H1 (cell line): ENCODE measurements around the gene SLC26A11.

ENCODE experiments used
- EP300 ChIP-seq, 2 experiments: IDR thresholded peaks; 1 replicate in 1 of 2; 2 replicates in 1 of 2; pipeline ENCODE4 v1.6.1; 2011 to 2012; ENCODE audit warnings: low read depth in 2 of 2, low read length in 2 of 2, mild to moderate bottlenecking in 2 of 2, borderline replicate concordance in 1 of 2, inconsistent platforms in 1 of 2, moderate library complexity in 1 of 2
- GTF2F1 ChIP-seq: IDR thresholded peaks from 2 replicates; pipeline ENCODE4 v1.6.1; 2012; ENCODE audit warnings: low read depth, low read length, improper control_type of control experiment, borderline replicate concordance
- JUND ChIP-seq: IDR thresholded peaks from 2 replicates; pipeline ENCODE4 v1.6.1; 2011; ENCODE audit warnings: mild to moderate bottlenecking, improper control_type of control experiment, low read length
- MAFK ChIP-seq: IDR thresholded peaks from 2 replicates; pipeline ENCODE4 v1.6.1; 2012; ENCODE audit warnings: low read depth, mild to moderate bottlenecking, improper control_type of control experiment, low read length
- RAD21 ChIP-seq, 2 experiments: IDR thresholded peaks in 1 of 2; conservative IDR thresholded peaks in 1 of 2; 2 replicates each; pipeline ENCODE4 v1.6.1; 2011; ENCODE audit warnings: low read depth in 2 of 2, low read length in 2 of 2, improper control_type of control experiment in 1 of 2, inconsistent platforms in 1 of 2, mild to moderate bottlenecking in 1 of 2, moderate library complexity in 1 of 2
- SIN3A ChIP-seq, 2 experiments: IDR thresholded peaks in 1 of 2; conservative IDR thresholded peaks in 1 of 2; 2 replicates each; pipeline ENCODE4 v1.6.1; 2011 to 2012; ENCODE audit warnings: low read length in 2 of 2, improper control_type of control experiment in 1 of 2, low read depth in 1 of 2, mild to moderate bottlenecking in 1 of 2
- SRF ChIP-seq: IDR thresholded peaks from 2 replicates; pipeline ENCODE4 v1.6.1; 2011; ENCODE audit warnings: mild to moderate bottlenecking, low read depth, low read length, moderate library complexity
- TAF1 ChIP-seq: IDR thresholded peaks from 2 replicates; pipeline ENCODE4 v1.6.1; 2011; ENCODE audit warnings: mild to moderate bottlenecking, low read depth, low read length
- TF ChIP-seq, protein P1 (sequence below), 3 experiments: IDR thresholded peaks; 1 replicate in 2 of 3; 2 replicates in 1 of 3; pipeline versions ENCODE4 v1.5.1 to v1.6.1; 2011; ENCODE audit warnings: low read length in 3 of 3, mild to moderate bottlenecking in 3 of 3, inconsistent platforms in 2 of 3, low read depth in 1 of 3, moderate library complexity in 1 of 3; ENCODE audit not compliant: insufficient read depth in 1 of 3; ENCODE audit errors: control extremely low read depth in 1 of 3
- TF ChIP-seq, protein P2 (sequence below): IDR thresholded peaks from 2 replicates; pipeline ENCODE4 v1.6.1; 2012; ENCODE audit warnings: inconsistent platforms
- TF ChIP-seq, protein P3 (sequence below): IDR thresholded peaks from 2 replicates; pipeline ENCODE4 v1.6.1; 2011; ENCODE audit warnings: low read length, improper control_type of control experiment

DNA sequence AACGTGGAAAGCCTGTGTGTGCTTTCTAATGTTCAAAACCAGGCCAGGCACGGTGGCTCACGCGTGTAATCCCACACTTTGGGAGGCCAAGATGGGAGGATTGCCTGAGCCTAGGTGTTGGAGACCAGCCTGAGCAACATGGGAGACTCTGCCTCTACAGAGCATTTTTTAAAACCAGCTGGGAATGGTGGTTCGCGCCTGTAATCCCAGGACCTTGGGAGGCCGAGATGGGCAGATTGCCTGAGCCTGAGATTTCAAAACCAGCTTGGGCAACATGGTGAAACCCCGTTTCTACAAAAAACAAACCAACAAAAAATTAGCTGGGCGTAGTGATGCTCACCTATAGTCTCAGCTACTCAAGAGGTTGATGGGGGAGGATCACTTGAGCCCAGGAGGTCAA lies 66.8 kb downstream of the SLC26A11 start:
- TF ChIP-seq, protein P1, sequence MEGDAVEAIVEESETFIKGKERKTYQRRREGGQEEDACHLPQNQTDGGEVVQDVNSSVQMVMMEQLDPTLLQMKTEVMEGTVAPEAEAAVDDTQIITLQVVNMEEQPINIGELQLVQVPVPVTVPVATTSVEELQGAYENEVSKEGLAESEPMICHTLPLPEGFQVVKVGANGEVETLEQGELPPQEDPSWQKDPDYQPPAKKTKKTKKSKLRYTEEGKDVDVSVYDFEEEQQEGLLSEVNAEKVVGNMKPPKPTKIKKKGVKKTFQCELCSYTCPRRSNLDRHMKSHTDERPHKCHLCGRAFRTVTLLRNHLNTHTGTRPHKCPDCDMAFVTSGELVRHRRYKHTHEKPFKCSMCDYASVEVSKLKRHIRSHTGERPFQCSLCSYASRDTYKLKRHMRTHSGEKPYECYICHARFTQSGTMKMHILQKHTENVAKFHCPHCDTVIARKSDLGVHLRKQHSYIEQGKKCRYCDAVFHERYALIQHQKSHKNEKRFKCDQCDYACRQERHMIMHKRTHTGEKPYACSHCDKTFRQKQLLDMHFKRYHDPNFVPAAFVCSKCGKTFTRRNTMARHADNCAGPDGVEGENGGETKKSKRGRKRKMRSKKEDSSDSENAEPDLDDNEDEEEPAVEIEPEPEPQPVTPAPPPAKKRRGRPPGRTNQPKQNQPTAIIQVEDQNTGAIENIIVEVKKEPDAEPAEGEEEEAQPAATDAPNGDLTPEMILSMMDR (IDR thresholded peaks at IDR 0.05; ENCODE audit: control extremely low read depth in 1 of 3, insufficient read depth in 1 of 3, low read depth in 1 of 3, low read length in 3 of 3), result no peak
- TF ChIP-seq MAFK (no peak), JUND (no peak), GTF2F1 (no peak), SRF (no peak), EP300 (IDR thresholded peaks at IDR 0.05; ENCODE audit: borderline replicate concordance in 1 of 2, low read depth in 2 of 2, low read length in 2 of 2) (no peak), TAF1 (no peak), SIN3A (conservative IDR thresholded peaks at IDR 0.05 in 1 of 2, IDR thresholded peaks at IDR 0.05 in 1 of 2; ENCODE audit: low read depth in 1 of 2, low read length in 2 of 2) (no peak), RAD21 (IDR thresholded peaks at IDR 0.05 in 1 of 2, conservative IDR thresholded peaks at IDR 0.05 in 1 of 2; ENCODE audit: low read depth in 2 of 2, low read length in 2 of 2) (no peak)
- TF ChIP-seq, protein P2, sequence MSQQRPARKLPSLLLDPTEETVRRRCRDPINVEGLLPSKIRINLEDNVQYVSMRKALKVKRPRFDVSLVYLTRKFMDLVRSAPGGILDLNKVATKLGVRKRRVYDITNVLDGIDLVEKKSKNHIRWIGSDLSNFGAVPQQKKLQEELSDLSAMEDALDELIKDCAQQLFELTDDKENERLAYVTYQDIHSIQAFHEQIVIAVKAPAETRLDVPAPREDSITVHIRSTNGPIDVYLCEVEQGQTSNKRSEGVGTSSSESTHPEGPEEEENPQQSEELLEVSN, result no peak
- TF ChIP-seq, protein P3, sequence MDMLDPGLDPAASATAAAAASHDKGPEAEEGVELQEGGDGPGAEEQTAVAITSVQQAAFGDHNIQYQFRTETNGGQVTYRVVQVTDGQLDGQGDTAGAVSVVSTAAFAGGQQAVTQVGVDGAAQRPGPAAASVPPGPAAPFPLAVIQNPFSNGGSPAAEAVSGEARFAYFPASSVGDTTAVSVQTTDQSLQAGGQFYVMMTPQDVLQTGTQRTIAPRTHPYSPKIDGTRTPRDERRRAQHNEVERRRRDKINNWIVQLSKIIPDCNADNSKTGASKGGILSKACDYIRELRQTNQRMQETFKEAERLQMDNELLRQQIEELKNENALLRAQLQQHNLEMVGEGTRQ, result no peak
